Thyroid gland (tissue), 4 donors: ENCODE measurements around the gene CAMTA1. TPM values are rescaled to one million over a fixed set of nuclear protein-coding genes. Genes with fewer than 3 reads are reported as not detected.

Source experiments
- DNase-seq, 2 donors: peaks; one replicate each; pipeline ENCODE4 v3.0.0-alpha.2; 2019
- H3K27ac ChIP-seq, 3 donors: fragments of 200-600 bp; sonication (generic); 1 replicate in 2 of 3; 2 replicates in 1 of 3; pipeline ENCODE4 v1.5.1; 2016 to 2019; ENCODE audit warnings: mild to moderate bottlenecking in 1 of 3, moderate library complexity in 1 of 3
- H3K27me3 ChIP-seq: fragments of 200-600 bp; sonication (generic); one replicate; pipeline ENCODE4 v1.5.1; 2019
- H3K36me3 ChIP-seq, 2 donors: fragments of 200-600 bp; sonication (generic); one replicate each; pipeline ENCODE4 v1.5.1; 2016 to 2019
- H3K4me1 ChIP-seq, 2 donors: fragments of 200-600 bp; sonication (generic); one replicate each; pipeline ENCODE4 v1.5.1; 2017 to 2019
- H3K4me3 ChIP-seq, 3 donors: fragments of 200-600 bp; sonication (generic); replicated peaks in 1 of 3; 1 replicate in 2 of 3; 2 replicates in 1 of 3; pipeline ENCODE4 v1.5.1; 2016; ENCODE audit warnings: mild to moderate bottlenecking in 1 of 3
- H3K9me3 ChIP-seq: fragments of 200-600 bp; sonication (generic); one replicate; pipeline ENCODE4 v1.5.1; 2017
- CTCF ChIP-seq, 6 experiments: fragments of 200-600 bp in 3 of 6; fragments of 450-650 bp in 3 of 6; sonication (generic) in 3 of 6; IDR thresholded peaks; one replicate each; pipeline ENCODE4 v1.5.1; 2016 to 2019; ENCODE audit warnings: antibody characterized with exemption in 6 of 6, mild to moderate bottlenecking in 2 of 6, inconsistent platforms in 1 of 6, moderate library complexity in 1 of 6
- POLR2A ChIP-seq, 2 donors: fragments of 450-650 bp; IDR thresholded peaks; one replicate each; pipeline ENCODE4 v1.6.1; 2017; ENCODE audit warnings: antibody characterized with exemption in 2 of 2, mild to moderate bottlenecking in 2 of 2, moderate library complexity in 1 of 2
- WGBS, 2 donors: methylation state at CpG; one replicate each; pipeline ENCODE4 v1.1.5; 2017; 5-methylcytosine and 5-hydroxymethylcytosine counted together
- intact Hi-C: fragments of 100-400 bp; cut with DNase I; formaldehyde crosslinking; loops from one replicate; pipeline ENCODE4 v1.15.1; 2023
- total RNA-seq, 4 donors: library from RNA; depleted of rRNA; stranded (reverse); fragments of >200 nt; gene quantifications; one replicate each; pipeline ENCODE4 v1.2.3, GENCODE V29; 2016

Gene CAMTA1
- total RNA-seq, 4 donors from 2014 or later = 63.9 to 124 (median 101) TPM

- Histone ChIP-seq H3K27me3 (no peaks in the 10 kb centered on the region), H3K36me3 (no peaks in the 10 kb centered on the region), H3K4me3 (no peak overlapping the region), H3K4me1 (peaks cover 0 to 5% of the 10 kb centered on the region in 2 donors), H3K27ac (no peak overlapping the region), H3K9me3 (no peaks in the 10 kb centered on the region)
- WGBS, 2 donors = 42 to 62% methylated on average over 7 to 8 of the region's 8 CpGs
- intact Hi-C loops = no loop called here
- no peak for DNase-seq
- TF ChIP-seq CTCF (IDR thresholded peaks at IDR 0.05) = no peak
- TF ChIP-seq POLR2A (IDR thresholded peaks at IDR 0.05) = no peak
Observed at GRCh38 chr1:6922096-6922931, 137.1 kb downstream of the CAMTA1 start.

GRCh38 chr1:6923012-6923411 lies 137.8 kb downstream of the CAMTA1 start:
- Histone ChIP-seq H3K36me3 (no peaks in the 10 kb centered on the region), H3K4me1 (peaks cover 0 to 5% of the 10 kb centered on the region in 2 donors), H3K27ac (no peak overlapping the region), H3K4me3 (no peak overlapping the region), H3K9me3 (no peaks in the 10 kb centered on the region), H3K27me3 (no peaks in the 10 kb centered on the region)
- TF ChIP-seq CTCF (IDR thresholded peaks at IDR 0.05) = no peak
- no peak for TF ChIP-seq POLR2A (IDR thresholded peaks at IDR 0.05)
- no peak for DNase-seq
- 84 to 87% methylated on average over 5 of the region's 5 CpGs for WGBS, 2 donors
- intact Hi-C loops = no loop called here

- Histone ChIP-seq H3K4me1 (peaks cover 0 to 5% of the 10 kb centered on the region in 2 donors), H3K9me3 (no peaks in the 10 kb centered on the region), H3K27ac (no peak overlapping the region), H3K27me3 (no peaks in the 10 kb centered on the region), H3K36me3 (no peaks in the 10 kb centered on the region), H3K4me3 (no peak overlapping the region)
- intact Hi-C loops = no loop called here
- WGBS, 2 donors = 70 to 87% methylated on average over 5 to 6 of the region's 6 CpGs
- DNase-seq = no peak
- no peak for TF ChIP-seq CTCF (IDR thresholded peaks at IDR 0.05)
- TF ChIP-seq POLR2A (IDR thresholded peaks at IDR 0.05) = no peak
Observed at GRCh38 chr1:6923416-6923815, 138.2 kb downstream of the CAMTA1 start.

- Histone ChIP-seq H3K4me3 (no peak overlapping the region), H3K27ac (no peak overlapping the region), H3K4me1 (peaks cover 0 to 5% of the 10 kb centered on the region in 2 donors), H3K9me3 (no peaks in the 10 kb centered on the region), H3K36me3 (no peaks in the 10 kb centered on the region), H3K27me3 (no peaks in the 10 kb centered on the region)
- intact Hi-C loops = no loop called here
- TF ChIP-seq POLR2A (IDR thresholded peaks at IDR 0.05) (no peak), CTCF (IDR thresholded peaks at IDR 0.05) (no peak)
- no peak for DNase-seq
- 73 to 79% methylated on average over 14 to 18 of the region's 18 CpGs for WGBS, 2 donors
Observed at GRCh38 chr1:6923955-6924881, 139.0 kb downstream of the CAMTA1 start.
